CMK (cell line): ENCODE results near the gene LAPTM5.

Experiments
- DNase-seq: peaks from one replicate; pipeline ENCODE4 v3.0.0-alpha.2; 2010; ENCODE audit warnings: low read depth

LAPTM5 gene

DNA sequence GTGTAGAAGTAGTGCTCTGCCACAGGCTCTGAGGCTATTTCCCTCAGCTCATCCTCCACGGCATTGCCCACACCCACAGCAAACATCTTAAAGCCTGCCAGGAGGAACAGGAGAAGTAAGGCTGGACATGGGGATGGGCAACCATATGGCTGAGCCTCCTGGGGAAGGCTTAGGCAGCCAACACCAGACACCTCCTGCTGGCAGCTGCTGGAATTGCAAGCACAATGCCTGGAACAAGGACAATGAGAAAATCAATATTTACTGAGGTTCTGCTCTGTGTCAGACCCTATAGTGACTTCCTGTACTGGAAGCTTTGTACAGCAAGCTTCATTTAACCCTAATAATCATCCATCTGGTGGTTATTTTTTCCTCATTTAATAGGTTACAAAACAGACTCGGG, 42.4 kb downstream of the LAPTM5 start:
- peak; percentile 66 for DNase-seq

DNA sequence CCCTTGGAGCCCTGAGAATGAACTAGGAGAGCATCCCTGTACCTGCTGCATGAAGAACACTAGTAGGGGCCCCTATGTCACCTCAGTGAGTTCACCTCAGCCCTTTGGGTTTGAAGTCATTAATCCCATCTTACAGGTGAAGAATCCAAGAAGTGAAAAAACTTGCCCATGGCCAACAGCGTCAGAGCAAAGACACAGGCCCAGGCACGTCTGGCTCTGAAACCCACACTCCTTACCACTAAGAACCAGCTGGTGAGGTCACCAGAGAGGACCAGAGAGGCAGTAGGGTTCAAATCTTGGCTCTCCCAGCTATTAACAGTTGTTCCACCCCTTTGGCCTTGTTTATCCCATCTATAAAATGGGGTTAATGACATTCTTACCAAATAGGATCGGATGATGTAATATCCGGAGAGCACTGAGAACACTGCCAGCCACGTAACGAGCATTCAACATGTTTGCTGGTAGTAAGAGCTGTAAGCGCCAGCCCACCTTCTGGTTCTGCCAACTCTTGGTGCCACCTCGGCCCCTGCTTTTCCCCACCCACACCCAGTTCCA, 43.0 kb downstream of the LAPTM5 start:
- DNase-seq, result no peak

DNA sequence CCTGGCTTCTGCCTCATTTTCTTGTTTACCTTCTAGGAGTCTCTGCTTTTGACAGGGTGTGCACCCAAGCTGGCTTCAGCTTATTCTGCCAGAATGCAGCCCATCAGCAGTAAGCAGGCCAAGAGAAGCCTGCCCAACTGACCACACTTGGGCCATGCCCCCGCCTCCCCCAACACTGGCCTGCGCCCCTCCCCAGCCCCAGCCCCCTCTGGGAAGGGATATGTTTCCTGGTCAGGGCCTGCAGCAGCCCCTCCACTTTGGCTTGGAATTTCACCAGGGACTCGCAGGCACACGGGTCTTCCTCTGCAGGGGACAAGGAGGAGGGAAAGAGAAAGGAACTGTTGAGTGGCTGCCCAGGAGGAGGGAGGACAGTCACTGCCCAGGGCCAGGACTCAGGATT, 43.5 kb downstream of the LAPTM5 start:
- no peak for DNase-seq

DNA sequence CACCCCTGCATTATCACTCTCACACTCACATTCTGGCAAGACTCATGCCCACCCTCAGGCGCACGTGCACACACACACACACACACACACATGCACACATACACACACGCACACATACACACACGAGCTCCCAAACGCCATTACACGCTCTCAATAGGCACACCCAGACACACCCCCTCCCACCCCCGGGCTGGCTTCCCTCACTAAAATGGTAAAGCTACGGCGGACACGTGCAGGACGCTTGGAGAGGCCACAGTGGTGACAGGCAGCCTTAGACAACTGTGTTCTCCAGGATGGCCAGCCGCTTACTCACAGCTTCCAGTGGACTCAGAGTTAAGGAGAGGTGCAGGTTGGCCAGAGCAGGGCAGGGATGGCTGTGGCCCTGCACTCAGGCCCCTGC, 44.3 kb downstream of the LAPTM5 start:
- DNase-seq, result no peak

DNA sequence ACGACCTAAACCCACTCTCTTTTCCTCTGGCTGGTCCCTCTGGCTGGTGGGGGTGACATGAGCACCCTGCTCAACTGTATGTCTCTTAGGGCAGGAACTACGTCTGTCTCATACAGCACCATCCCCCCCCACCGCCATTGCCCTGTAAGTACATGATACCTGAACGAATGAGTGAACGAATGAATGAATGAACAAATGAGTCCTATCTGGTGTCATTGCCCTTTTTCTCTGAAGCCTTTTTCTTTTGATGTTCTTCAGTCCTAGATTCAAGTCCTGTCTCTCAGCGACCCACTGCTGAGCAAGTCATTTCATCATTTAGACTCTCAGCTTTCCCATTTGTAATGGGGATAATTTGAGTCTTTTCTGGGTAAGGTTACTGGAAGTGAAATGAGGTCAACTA, 45.0 kb downstream of the LAPTM5 start:
- no peak for DNase-seq

DNA sequence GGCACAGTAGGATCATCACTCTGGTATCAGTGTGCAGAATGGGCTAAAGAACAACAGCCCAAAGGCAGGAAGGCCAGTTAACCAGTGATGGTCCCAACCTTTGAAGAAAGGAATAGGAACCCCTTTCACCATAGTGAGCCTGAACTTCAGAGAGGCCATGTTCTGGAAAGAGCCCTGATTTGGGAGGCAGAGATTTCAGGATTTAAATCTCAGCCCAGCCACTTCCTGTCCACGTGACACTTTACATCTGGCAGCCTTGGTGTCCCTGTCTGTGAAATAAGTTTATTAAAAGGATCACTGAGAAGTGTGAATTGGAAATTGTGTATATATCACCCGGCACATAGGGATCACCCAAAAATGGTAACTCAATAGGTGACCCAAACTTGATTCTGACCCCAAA, 47.2 kb downstream of the LAPTM5 start:
- no peak for DNase-seq

DNA sequence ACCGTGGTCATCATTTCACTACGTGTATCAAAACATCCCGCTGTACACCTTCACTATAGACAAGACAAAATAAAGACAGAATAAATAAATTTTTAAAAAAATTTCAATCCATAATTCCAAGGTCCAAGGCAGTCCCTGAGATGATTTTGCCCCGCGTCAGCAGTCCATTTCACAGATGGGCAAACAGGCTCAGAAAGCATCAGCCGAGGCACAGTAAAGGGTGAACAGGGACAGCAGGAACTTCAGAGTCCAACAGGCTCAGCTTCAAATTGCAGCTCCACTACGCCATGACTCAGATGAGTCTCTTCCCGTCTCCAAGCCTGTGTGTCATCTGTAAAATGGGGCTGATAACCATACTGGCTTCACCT, 49.2 kb downstream of the LAPTM5 start:
- DNase-seq, result no peak

DNA sequence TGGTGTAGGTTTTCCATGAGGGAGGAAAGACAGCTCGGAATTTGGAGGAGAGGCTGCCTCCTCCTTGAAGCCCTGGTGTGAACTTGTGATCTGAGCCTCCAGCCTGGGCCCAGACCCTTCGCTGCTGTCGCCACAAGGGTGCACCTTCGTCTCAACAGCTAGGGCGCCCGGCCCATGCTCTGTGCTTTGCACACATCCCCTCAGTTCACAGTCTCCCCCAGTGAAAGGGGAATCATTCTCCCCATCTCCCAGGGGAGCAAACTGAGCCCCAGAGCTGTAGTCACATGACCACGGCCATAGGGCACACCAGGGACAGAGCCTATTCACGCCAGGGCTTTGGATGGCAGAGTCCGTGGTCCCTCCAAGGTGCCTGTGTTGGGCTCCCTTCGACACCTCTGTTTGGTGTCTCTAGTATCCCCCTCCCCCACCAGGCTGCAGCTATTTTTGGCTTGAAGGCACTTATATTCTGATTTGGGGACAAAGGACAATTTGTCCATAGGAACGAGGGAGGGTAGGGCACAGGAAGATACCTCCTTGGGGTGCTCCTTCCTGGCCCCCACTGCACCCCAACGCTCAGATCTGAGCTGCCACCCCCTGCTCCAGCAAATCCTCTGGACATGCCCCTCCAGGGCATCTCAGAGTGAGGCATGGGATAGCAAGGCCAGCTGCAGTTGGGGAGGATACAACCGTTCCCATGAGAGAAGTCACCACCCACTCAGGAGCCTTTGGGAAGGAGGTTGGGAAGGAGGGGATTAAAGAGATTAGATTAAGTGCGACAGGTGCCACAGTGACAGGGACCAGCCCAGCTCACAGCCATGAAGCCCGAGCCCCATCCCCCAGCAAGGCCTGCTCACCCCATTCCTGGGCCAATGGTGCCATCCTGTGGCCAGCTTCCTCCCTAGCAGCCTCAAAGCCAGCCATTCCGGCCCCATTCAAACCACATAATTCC, 49.9 kb downstream of the LAPTM5 start:
- DNase-seq, result peak; percentile 45

DNA sequence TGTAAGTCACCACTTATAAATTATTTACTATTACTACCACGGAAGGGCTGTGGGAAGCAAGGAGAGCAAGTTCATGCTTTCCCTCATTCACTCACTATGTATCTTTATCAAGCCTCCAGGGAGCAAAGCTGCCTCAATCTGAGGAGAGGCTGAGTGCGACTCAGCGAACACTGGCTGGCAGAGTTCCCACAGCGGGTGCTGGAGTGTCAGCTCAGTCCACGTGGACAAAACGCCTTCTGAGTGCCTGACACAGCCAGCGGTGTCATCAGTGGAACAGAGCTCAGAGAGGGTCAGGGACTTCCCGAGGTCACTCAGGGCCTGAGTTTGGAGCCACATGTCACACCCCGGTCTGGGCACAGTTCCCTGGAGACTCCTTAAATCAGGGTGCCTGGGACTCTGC, 51.0 kb downstream of the LAPTM5 start:
- no peak for DNase-seq

DNA sequence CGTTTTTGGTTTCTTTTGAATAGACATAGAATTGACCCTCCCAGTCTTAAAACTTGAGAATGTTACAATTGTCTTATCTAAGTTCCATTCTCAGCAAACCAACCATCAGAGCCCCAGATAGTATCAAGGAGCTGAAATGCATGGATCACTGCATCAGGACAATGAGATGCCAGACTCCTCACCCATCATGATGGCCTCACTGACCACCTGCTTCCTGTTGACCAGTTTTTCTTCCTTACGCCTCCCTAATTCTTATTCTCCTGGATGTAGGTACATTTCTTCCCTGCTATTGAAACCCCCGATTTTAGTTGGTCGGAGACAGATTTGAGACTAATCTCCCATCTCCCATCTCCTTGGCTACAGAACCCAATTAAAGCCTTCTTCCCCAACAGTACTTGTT, 51.9 kb downstream of the LAPTM5 start:
- DNase-seq, result no peak

DNA sequence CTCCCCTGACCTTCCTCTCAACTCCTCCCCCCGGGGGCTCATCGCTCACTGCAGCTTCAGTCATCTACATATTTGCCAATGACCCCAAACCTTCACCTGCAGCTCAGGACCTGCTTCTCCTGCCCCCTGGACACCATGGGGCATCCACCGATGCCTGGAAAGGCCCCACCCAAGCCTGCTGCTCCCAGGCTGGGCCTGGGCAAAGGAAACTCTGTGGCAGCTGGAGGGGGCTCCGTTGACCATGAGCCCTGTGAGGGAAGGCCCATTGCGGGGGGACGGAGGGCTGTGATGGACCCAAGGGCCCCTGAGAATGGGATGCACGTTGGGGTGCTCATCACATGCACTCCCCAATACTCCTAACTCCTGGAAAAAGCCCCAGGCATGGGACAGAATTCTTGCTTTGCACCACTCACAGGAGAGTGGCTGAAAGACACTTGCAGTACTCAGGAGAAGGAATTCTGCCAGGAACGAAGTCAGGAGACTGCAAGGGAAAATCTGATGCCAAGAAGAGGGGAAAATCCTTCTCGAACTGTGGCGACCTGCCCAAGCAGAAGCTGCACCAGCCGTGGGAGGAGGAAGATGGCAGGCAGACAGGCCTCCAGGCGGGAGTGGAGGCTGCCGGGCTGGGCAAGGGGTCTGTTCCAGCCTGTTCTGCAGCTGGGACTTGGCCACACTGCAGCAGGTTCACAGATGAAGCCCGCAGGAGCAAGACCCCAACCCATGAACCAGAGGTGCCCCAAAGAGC, 52.6 kb downstream of the LAPTM5 start:
- no peak for DNase-seq

DNA sequence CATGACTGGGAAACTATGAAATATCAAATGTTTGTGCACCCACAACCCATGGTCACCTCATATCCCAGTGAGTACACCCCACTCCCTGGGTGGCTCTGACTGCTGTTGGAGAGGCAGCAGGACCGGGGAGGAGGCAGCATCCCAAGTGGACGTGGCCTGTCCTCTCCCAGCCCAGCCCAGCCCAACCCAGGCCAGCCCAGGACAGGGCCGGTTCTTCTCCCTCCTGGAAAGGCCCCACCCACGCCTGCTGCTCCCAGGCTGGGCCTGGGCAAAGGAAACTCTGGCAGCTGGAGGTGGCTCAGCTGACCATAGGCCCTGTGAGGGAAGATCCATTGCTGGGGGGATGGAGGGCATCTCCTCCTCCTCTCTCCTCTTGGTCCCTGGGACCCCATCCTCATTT, 53.3 kb downstream of the LAPTM5 start:
- no peak for DNase-seq

DNA sequence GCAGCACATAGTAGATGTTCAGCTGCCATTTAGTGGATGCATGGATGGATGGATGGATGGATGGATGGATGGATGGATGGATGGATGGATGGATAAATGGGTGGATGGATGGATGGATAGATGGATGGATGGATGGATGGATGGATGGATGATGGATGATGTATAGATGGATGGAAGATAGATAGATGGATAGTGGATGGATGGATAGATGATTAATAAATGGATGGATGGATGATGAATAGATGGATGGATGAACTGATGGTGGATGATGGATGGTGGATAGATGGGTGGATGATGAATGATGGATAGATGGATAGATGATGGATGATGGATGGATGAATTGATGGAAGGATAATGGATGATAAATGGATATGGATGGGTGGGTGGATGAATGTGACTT, 54.8 kb downstream of the LAPTM5 start:
- DNase-seq, result no peak

DNA sequence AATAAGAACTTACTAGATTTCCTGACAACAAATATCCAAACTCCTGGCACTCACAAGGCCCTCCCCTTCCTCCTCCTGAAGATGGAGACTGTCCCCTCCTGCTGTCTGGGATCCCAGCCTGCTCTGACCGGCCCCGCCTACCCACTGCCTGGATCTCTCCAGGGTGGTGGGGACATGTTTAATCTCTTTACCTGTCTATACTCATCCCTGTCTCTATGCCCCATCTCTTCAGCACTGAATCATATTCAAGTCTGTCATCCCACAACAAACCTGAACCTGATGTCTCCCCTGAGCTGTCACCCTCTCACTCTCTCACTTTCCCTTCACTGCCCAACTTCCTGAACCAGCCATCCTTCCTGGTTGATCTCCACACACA, 56.3 kb downstream of the LAPTM5 start:
- DNase-seq, result no peak

DNA sequence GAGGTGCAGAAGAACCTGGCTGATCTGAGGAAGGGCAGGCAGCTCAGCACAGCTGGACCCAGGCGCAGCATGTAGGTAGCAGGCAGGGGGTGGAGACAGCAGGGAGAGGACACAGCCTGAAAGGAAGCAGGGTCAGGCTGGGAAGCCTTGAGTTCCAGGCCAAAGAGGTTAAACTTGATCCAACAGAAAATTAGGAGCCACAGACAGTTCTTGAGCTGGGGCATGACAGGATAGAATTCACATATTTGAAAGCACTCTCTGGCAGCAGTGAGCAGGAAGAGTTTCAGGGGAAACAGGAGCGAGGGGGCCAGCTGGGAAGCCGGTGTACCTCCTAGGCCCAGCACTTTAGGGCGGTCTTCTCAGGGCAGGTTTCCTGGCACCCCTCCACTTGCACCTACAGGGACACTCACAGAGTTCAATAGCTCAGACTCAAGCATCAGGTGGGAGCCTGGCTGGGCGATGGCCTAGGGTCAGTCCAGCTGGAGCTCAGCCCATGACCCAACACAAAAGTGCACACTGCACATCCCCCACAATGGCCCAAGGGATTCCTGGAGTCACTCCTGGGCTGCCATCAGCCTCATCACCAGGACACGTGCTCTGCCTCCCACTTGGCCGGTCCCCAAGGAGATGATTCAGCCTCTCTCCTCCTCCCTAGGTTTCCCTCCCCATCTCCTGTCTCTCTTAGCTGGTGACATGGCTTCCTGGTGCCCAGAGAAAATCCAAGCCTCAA, 56.9 kb downstream of the LAPTM5 start:
- DNase-seq, result no peak

DNA sequence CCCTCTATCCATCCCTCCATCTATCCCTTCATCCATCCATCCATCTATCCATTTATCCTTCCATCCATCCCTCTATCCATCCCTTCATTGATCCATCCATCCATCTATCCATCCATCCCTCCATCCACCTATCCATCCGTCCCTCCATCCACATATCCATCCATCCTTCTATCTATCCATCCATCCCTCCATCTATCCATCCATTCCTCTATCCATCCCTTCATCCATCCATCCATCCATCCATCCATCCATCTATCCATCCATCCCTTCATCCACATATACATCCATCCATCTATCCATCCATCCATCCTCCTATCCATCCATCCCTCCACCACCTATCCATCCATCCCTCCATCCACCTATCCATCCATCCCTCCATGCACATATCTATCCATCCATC, 57.8 kb downstream of the LAPTM5 start:
- DNase-seq, result no peak

DNA sequence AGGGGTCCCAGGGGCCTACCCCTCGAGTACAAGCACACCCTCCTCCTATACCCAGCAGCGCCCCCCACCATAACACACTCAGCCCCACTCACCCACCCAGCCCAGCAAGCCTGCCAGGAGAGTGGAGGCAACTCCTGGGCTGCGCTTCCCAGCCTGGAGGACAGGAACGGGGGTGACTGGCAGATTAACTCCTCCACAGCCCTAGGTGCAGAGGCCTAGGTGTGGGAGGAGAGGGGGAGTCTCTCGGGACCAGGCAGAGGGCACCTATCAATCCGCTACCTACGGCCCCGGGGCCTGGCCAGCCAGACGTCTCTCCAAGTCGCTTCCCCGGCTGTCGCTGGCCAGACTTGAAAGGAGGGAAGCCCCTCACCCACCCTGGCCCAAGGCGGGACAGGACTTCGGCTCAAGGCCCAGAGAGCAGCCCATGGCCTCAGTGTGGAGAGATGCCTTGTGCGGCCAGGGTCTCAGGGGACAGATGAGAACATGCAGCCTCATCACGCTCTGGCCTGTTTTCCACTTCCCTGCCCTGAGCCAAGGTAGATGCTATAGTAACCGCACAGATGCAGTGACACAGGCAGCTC, 59.1 kb downstream of the LAPTM5 start:
- DNase-seq, result no peak

DNA sequence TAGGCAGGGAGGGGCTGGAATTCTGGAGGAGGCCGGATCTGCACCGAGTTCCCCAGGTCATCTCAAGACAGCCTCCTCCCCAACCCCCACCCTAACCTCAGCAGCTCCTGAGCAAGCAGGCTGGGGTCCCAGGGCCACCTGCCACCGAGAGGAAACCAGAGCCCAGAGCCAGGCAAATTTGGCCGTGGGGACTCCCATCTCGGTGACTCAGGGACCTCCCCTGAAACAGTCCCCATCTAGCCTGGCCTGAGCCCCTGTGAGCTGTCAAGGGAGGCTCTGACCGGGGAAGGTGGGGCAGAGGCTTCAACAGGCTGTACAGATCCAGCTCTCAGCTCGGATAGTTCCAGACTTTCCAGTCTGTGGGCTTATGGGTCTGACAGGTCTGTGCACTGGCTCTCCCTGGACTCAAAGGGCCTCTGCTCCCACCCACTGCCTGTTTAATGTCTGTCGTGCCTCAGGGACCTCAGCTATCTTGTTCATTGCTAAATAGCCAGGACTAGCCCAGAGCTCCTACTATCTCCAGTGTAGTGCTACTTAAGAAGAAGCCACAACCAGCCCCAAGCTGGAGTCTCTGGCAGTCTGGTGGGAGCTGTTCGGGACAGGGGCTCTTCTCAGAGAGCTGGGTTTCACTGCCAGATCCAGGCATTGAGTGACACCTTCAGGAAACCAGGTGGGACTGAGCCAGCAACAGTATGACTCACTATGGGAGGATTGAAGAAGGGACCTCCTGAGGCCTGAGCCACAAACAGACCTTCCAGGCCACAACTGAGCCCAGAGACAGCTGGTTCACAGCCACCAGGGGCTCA, 59.8 kb downstream of the LAPTM5 start:
- no peak for DNase-seq

DNA sequence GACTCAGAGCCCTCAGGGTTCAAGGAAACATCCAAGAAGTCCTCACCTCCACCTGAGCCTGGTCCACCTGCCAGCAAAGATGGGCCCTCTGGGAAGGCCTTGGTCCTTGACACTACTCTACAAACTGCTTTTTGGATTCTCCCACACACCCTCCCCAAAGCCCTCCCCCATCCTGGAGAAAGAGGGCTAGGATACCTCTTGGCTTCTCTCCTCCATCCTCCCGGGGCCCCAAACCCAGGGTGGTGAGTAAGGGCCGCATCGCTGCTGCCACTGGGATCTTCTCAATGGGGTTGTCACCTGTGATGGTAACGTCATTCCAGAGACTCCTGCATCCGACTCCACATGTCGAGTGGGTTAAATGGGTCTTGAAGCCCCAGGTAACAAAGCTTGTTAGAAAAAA, 60.7 kb downstream of the LAPTM5 start:
- DNase-seq, result no peak

DNA sequence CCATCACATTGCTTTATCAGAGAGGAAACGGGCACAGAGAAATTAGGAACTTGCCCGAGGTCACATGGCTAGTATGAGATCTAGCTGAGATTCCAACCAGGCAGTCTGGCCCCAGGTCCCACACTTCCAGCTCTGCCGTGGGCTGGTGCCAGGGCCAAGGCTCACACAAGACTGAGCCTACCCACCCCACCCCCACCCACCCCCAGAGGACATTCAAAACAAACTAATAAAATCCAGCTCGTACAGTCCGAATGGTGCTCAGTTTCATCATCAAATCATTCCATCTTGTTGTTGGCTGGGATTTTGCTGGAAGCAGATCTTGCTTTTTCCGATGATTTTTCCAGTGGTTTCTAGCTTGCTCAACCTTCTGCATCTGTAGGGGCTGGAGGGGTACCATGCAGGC, 62.1 kb downstream of the LAPTM5 start:
- no peak for DNase-seq
